Measurements from ENCODE around the gene TCF7L2.
A peak's percentile ranks its signal among the peaks of the same experiment; 100 is the strongest.
"Not testable (repeated sequence)": the region's sequence is repeated elsewhere in the genome, so short reads cannot be mapped to it uniquely, and the experiment has no call there.

TCF7L2 gene

GRCh38 chr10:113104047-113104446, 154.0 kb downstream of the TCF7L2 start:
- Histone ChIP-seq H3K79me2 (ENCODE audit: control insufficient read depth, low read length) (no peaks in the 10 kb centered on the region), H3K36me3 (ENCODE audit: control insufficient read depth, low read length) (no peaks in the 10 kb centered on the region), H3K9me2 (replicated peaks; ENCODE audit: control insufficient read depth, low read length) (no peaks in the 10 kb centered on the region), H3K4me3 (ENCODE audit: low read length) (no peak overlapping the region), H3K4me2 (ENCODE audit: low read length) (no peak overlapping the region), H3K27ac (ENCODE audit: low read depth, low read length) (no peak overlapping the region), H4K20me1 (ENCODE audit: control insufficient read depth, insufficient read depth, low read depth, low read length) (no peaks in the 10 kb centered on the region; the same call in 1 of the 2 replicates), H3F3A (ENCODE audit: control insufficient read depth, insufficient read depth) (no peaks in the 10 kb centered on the region), H3K27me3 (ENCODE audit: control insufficient read depth, low read length) (no peaks in the 10 kb centered on the region), H3K4me1 (ENCODE audit: control insufficient read depth, low read length) (no peaks in the 10 kb centered on the region), H3K9me3 (ENCODE audit: control insufficient read depth, insufficient read depth, low read length) (no peaks in the 10 kb centered on the region)
- TF ChIP-seq CTCF (IDR thresholded peaks at IDR 0.05; ENCODE audit: low read depth, low read length, poor library complexity, severe bottlenecking): no peak
- TF ChIP-seq EZH2phosphoT487 (IDR thresholded peaks at IDR 0.05; ENCODE audit: borderline replicate concordance, low read length): no peak

- no peaks in the 10 kb centered on the region for H3K27me3 ChIP-seq (ENCODE audit: control insufficient read depth, low read length)
- H3K4me2 ChIP-seq (ENCODE audit: low read length): no peak overlapping the region
- H3K27ac ChIP-seq (ENCODE audit: low read depth, low read length): no peak overlapping the region
- TF ChIP-seq EZH2phosphoT487 (IDR thresholded peaks at IDR 0.05; ENCODE audit: borderline replicate concordance, low read length) (no peak), CTCF (IDR thresholded peaks at IDR 0.05; ENCODE audit: low read depth, low read length, poor library complexity, severe bottlenecking) (peak; percentile 80)
- H4K20me1 ChIP-seq (ENCODE audit: control insufficient read depth, insufficient read depth, low read depth, low read length): no peaks in the 10 kb centered on the region; the same call in 1 of the 2 replicates
- H3K9me3 ChIP-seq (ENCODE audit: control insufficient read depth, insufficient read depth, low read length): no peaks in the 10 kb centered on the region
- H3K4me3 ChIP-seq (ENCODE audit: low read length): no peak overlapping the region
- H3K79me2 ChIP-seq (ENCODE audit: control insufficient read depth, low read length): no peaks in the 10 kb centered on the region
- no peaks in the 10 kb centered on the region for H3K9me2 ChIP-seq (replicated peaks; ENCODE audit: control insufficient read depth, low read length)
- H3K36me3 ChIP-seq (ENCODE audit: control insufficient read depth, low read length): no peaks in the 10 kb centered on the region
- no peaks in the 10 kb centered on the region for H3F3A ChIP-seq (ENCODE audit: control insufficient read depth, insufficient read depth)
- H3K4me1 ChIP-seq (ENCODE audit: control insufficient read depth, low read length): no peaks in the 10 kb centered on the region
Observed at GRCh38 chr10:113108194-113108835, 158.3 kb downstream of the TCF7L2 start.

- Histone ChIP-seq H3F3A (ENCODE audit: control insufficient read depth, insufficient read depth) (no peaks in the 10 kb centered on the region), H3K79me2 (ENCODE audit: control insufficient read depth, low read length) (no peaks in the 10 kb centered on the region), H3K27ac (ENCODE audit: low read depth, low read length) (no peak overlapping the region), H3K4me1 (ENCODE audit: control insufficient read depth, low read length) (no peaks in the 10 kb centered on the region), H3K27me3 (ENCODE audit: control insufficient read depth, low read length) (no peaks in the 10 kb centered on the region), H3K9me2 (replicated peaks; ENCODE audit: control insufficient read depth, low read length) (no peaks in the 10 kb centered on the region), H3K4me3 (ENCODE audit: low read length) (no peak overlapping the region), H3K4me2 (ENCODE audit: low read length) (no peak overlapping the region), H4K20me1 (ENCODE audit: control insufficient read depth, insufficient read depth, low read depth, low read length) (no peaks in the 10 kb centered on the region; the same call in 1 of the 2 replicates), H3K9me3 (ENCODE audit: control insufficient read depth, insufficient read depth, low read length) (no peaks in the 10 kb centered on the region), H3K36me3 (ENCODE audit: control insufficient read depth, low read length) (no peaks in the 10 kb centered on the region)
- TF ChIP-seq CTCF (IDR thresholded peaks at IDR 0.05; ENCODE audit: low read depth, low read length, poor library complexity, severe bottlenecking) (no peak), EZH2phosphoT487 (IDR thresholded peaks at IDR 0.05; ENCODE audit: borderline replicate concordance, low read length) (no peak)
Observed at GRCh38 chr10:113108948-113109347, 158.9 kb downstream of the TCF7L2 start.

GRCh38 chr10:113109482-113109881, 159.4 kb downstream of the TCF7L2 start:
- H3K9me2 ChIP-seq (replicated peaks; ENCODE audit: control insufficient read depth, low read length); H3K36me3 ChIP-seq (ENCODE audit: control insufficient read depth, low read length); H3K4me2 ChIP-seq (ENCODE audit: low read length); H3K4me1 ChIP-seq (ENCODE audit: control insufficient read depth, low read length); H3K4me3 ChIP-seq (ENCODE audit: low read length); H4K20me1 ChIP-seq (ENCODE audit: control insufficient read depth, insufficient read depth, low read depth, low read length); H3K27ac ChIP-seq (ENCODE audit: low read depth, low read length); H3F3A ChIP-seq (ENCODE audit: control insufficient read depth, insufficient read depth); H3K27me3 ChIP-seq (ENCODE audit: control insufficient read depth, low read length); H3K9me3 ChIP-seq (ENCODE audit: control insufficient read depth, insufficient read depth, low read length); H3K79me2 ChIP-seq (ENCODE audit: control insufficient read depth, low read length): not testable (repeated sequence)

Data from DOHH2 (cell line).